IMR-90 (cell line): ENCODE data around the gene HOXB2. TPM values are rescaled to one million over a fixed set of nuclear protein-coding genes. Genes with fewer than 3 reads are reported as not detected.

ENCODE experiments used
- FOS ChIP-seq: fragments of 150-350 bp; IDR thresholded peaks from 2 replicates; pipeline ENCODE4 v1.6.1; 2016; ENCODE audit warnings: low read depth, low read length
- USF2 ChIP-seq: fragments of 150-350 bp; IDR thresholded peaks from 2 replicates; pipeline ENCODE4 v1.6.1; 2017; ENCODE audit warnings: mild to moderate bottlenecking, antibody characterized with exemption, low read length, low read depth
- polyA plus RNA-seq, 3 experiments: library from polyadenylated mRNA; depleted of rRNA; stranded (reverse); fragments of >200 nt; gene quantifications; 2 replicates each; pipeline ENCODE4 v1.2.3, GENCODE V29; 2012; ENCODE audit warnings: low replicate concordance in 1 of 3
- total RNA-seq: library from RNA; depleted of rRNA; stranded (reverse); fragments of >200 nt; gene quantifications from 2 replicates; pipeline ENCODE4 v1.2.3, GENCODE V29; 2012

Gene HOXB2
- total and polyA plus RNA-seq, 2 of the 4 experiments (the other 2 are of a cell fraction): 2.7 to 29.9 TPM

DNA sequence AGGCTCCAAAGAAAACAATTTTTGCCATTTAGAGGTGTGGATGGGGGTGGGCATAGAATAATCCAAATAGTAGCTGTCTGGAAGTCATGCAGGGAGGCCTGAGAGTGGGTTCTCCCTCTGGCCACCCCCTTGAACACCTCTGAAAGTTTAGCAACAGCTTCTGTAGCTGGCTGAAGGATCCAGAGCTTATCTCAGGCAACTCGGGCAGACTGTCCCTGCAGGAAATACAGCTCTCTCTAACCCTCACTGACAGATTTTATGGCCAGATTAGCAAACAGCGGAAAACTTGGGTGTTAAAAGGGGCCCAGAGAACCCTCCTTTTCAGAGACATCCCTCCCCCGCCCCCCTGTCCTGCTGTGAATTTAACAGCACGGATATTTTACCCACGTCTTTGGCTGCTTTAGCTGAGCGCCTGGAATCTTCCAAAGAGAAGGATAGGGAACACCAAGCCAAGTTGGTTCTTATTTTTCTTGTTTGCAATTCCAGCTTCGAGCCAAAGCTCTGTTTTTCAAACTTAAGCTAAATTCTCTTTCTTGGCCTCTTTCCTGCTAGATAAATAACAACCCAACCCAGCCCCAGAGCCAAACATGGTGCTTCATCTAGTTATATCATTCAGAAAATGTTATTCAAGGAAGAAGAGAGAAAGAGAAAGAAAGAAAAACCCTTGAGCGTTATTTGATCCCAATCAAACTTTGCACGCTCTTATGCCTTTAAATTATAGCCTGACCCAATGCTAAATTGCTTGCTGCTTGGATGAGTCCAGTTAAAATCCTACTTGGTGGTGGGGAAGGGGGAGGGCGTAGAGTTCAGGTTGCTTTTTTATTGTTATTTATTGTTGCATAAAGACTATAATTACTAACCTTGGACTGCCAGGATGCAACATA, 2.3 kb upstream of the HOXB2 start (continued):
- TF ChIP-seq USF2 (no peak), FOS (no peak)
